Kidney (tissue), 14 donors: ENCODE results near the gene CDK8. TPM values are rescaled to one million over a fixed set of nuclear protein-coding genes. Genes with fewer than 3 reads are reported as not detected.

Experiments used
- DNase-seq, 5 donors: peaks; one replicate each; pipeline ENCODE4 v3.0.0-alpha.2; 2013 to 2020
- FAIRE-seq: peaks from 2 replicates; lab custom pipeline; 2012; peaks lifted over from hg19 to GRCh38; lab: Jason Lieb, UNC
- H3K27ac ChIP-seq, 2 donors: one replicate each; pipeline ENCODE4 v1.7.0; 2013; ENCODE audit warnings: low read depth in 2 of 2, low read length in 2 of 2, inconsistent platforms in 1 of 2
- H3K27me3 ChIP-seq: one replicate; pipeline ENCODE4 v1.7.1; 2013; ENCODE audit warnings: low read length, inconsistent platforms; ENCODE audit not compliant: control insufficient read depth, insufficient read depth
- H3K36me3 ChIP-seq, 3 donors: one replicate each; pipeline versions ENCODE4 v1.7.0 to v1.7.1; 2013; ENCODE audit warnings: low read length in 3 of 3, control low read depth in 1 of 3, inconsistent platforms in 1 of 3; ENCODE audit not compliant: insufficient read depth in 3 of 3, control insufficient read depth in 2 of 3
- H3K4me1 ChIP-seq, 3 donors: one replicate each; pipeline versions ENCODE4 v1.7.0 to v1.7.1; 2013; ENCODE audit warnings: low read length in 3 of 3, inconsistent platforms in 1 of 3, low read depth in 1 of 3; ENCODE audit not compliant: control insufficient read depth in 2 of 3, insufficient read depth in 2 of 3
- H3K4me3 ChIP-seq, 3 donors: one replicate each; pipeline versions ENCODE4 v1.7.0 to v1.8.1; 2013; ENCODE audit warnings: low read length in 3 of 3, control low read depth in 1 of 3, inconsistent platforms in 1 of 3
- H3K9ac ChIP-seq, 3 donors: one replicate each; pipeline versions ENCODE4 v1.7.0 to v1.7.1; 2013; ENCODE audit warnings: low read length in 3 of 3, control low read depth in 1 of 3, inconsistent platforms in 1 of 3
- H3K9me3 ChIP-seq, 3 donors: one replicate each; pipeline versions ENCODE4 v1.7.0 to v1.7.1; 2013; ENCODE audit warnings: low read length in 3 of 3, control low read depth in 1 of 3, inconsistent platforms in 1 of 3; ENCODE audit not compliant: control insufficient read depth in 2 of 3, insufficient read depth in 1 of 3
- CTCF ChIP-seq: IDR thresholded peaks from 3 replicates; pipeline ENCODE4 v1.5.1; 2012; ENCODE audit warnings: mild to moderate bottlenecking, moderate library complexity, borderline replicate concordance; ENCODE audit not compliant: insufficient read depth; ENCODE audit errors: extremely low read depth
- intact Hi-C: fragments of 100-400 bp; cut with DNase I; formaldehyde crosslinking; loops from one replicate; pipeline ENCODE4 v1.11.1; 2022
- polyA plus RNA-seq: library from polyadenylated mRNA; stranded (reverse); fragments of 350-450 nt; fragmentation: Illumina TruSeq; extraction: RNeasy Lipid Tissue Mini Kit (QIAGEN cat#74804); gene quantifications from one replicate; pipeline ENCODE4 v1.2.3, GENCODE V29; 2014; ENCODE audit warnings: low read depth, low replicate concordance; ENCODE audit not compliant: insufficient read depth
- total RNA-seq: library from RNA; stranded (reverse); fragmentation: NEBNext Ultra II Directional; extraction: Animal tissue kit (Norgen Biotek cat#: 25700); gene quantifications from one replicate; pipeline ENCODE4 v1.2.1, GENCODE V29; 2021
- donor health status: control.
- donor health status: control.
- donor health status: control.
- donor health status: control.
- donor health status: control.
- donor health status: DM: yes; HTN: yes; CAD: no.
- donor health status: Normal renal cell carcinoma (clear cell type).

CDK8 gene
- total and polyA plus RNA-seq, 2 donors from 2014 or later = 10.4 to 11.2 TPM

- intact Hi-C loops = no loop called here
- H3K27ac ChIP-seq = no peak overlapping the region
- DNase-seq = no peak
- TF ChIP-seq CTCF = no peak
- FAIRE-seq = no peak
- no peaks in the 10 kb centered on the region for H3K27me3 ChIP-seq
- H3K9me3 ChIP-seq = no peaks in the 10 kb centered on the region
- H3K36me3 ChIP-seq = peaks cover 0 to 3% (median 2%) of the 10 kb centered on the region in 3 donors
- H3K4me3 ChIP-seq = no peak overlapping the region
- no peaks in the 10 kb centered on the region for H3K4me1 ChIP-seq
- H3K9ac ChIP-seq = no peak overlapping the region
These were observed 91.1 kb downstream of the CDK8 start for GRCh38 chr13:26344980-26345379.

- Histone ChIP-seq H3K4me1 (no peaks in the 10 kb centered on the region), H3K27me3 (no peaks in the 10 kb centered on the region), H3K36me3 (peaks cover 0 to 4% (median 3%) of the 10 kb centered on the region in 3 donors), H3K4me3 (no peak overlapping the region), H3K9me3 (no peaks in the 10 kb centered on the region), H3K27ac (no peak overlapping the region), H3K9ac (no peak overlapping the region)
- intact Hi-C loops = no loop called here
- FAIRE-seq (no peak), DNase-seq (no peak)
- TF ChIP-seq CTCF = no peak
These were observed 95.0 kb downstream of the CDK8 start for GRCh38 chr13:26348966-26349365.

GRCh38 chr13:26362261-26362660 is 108.3 kb downstream of the CDK8 start:
- DNase-seq (no peak), FAIRE-seq (no peak)
- H3K4me1 ChIP-seq = no peaks in the 10 kb centered on the region

More at GRCh38 chr13:26362261-26362660, 108.3 kb downstream of the CDK8 start:
- H3K36me3 ChIP-seq = peaks cover 0 to 2% (median 0%) of the 10 kb centered on the region in 3 donors
- no peak overlapping the region for H3K4me3 ChIP-seq
- intact Hi-C loops = no loop called here
- no peak overlapping the region for H3K27ac ChIP-seq
- no peak for TF ChIP-seq CTCF
- H3K9me3 ChIP-seq = no peaks in the 10 kb centered on the region
- H3K27me3 ChIP-seq = no peaks in the 10 kb centered on the region
- H3K9ac ChIP-seq = no peak overlapping the region
